C1 segment of cervical spinal cord (tissue), 14 donors: Measurements from ENCODE around the gene FAM169A.
"Not testable (repeated sequence)": the region's sequence is repeated elsewhere in the genome, so short reads cannot be mapped to it uniquely, and the experiment has no call there.

Experiments
- DNase-seq, 14 donors: peaks; one replicate each; lab custom pipeline; 2025; lab: John Stamatoyannopoulos, UW

The FAM169A gene

GRCh38 chr5:74801941-74802340 lies 64.2 kb downstream of the FAM169A start:
- no peak for DNase-seq

- DNase-seq: no peak
These were observed 65.0 kb downstream of the FAM169A start for GRCh38 chr5:74801197-74801596.

GRCh38 chr5:74798977-74799911 lies 66.9 kb downstream of the FAM169A start:
- DNase-seq: peak in 9 of 14 donors; percentile 11 to 68 (median 38)

GRCh38 chr5:74791669-74792068 lies 74.5 kb downstream of the FAM169A start:
- not testable (repeated sequence) for DNase-seq

- no peak for DNase-seq
These were observed 78.8 kb downstream of the FAM169A start for GRCh38 chr5:74787424-74787823.

GRCh38 chr5:74786851-74787250 lies 79.3 kb downstream of the FAM169A start:
- DNase-seq: no peak

- no peak for DNase-seq
These were observed 87.6 kb downstream of the FAM169A start for GRCh38 chr5:74778609-74779008.

GRCh38 chr5:74772359-74772758 lies 93.8 kb downstream of the FAM169A start:
- no peak for DNase-seq

- DNase-seq: peak in 1 of 14 donors; percentile 29
These were observed 98.6 kb downstream of the FAM169A start for GRCh38 chr5:74767579-74767913.

GRCh38 chr5:74766849-74767578 lies 99.2 kb downstream of the FAM169A start, which contains the start of the genes GFM2 and NSA2:
TSS of gene GFM2 (minus strand) at chr5:74767117. CDS start at chr5:74763742, 3,375 bp downstream.
TSS of gene NSA2 (plus strand) at chr5:74767249. CDS start at chr5:74767361, 112 bp downstream.
- peak; percentile 40 to 97 (median 91) for DNase-seq

- peak in 2 of 14 donors; percentile 30 to 46 for DNase-seq
These were observed 99.8 kb downstream of the FAM169A start for GRCh38 chr5:74766418-74766848.

GRCh38 chr5:74765929-74766328 lies 100.3 kb downstream of the FAM169A start:
- no peak for DNase-seq

GRCh38 chr5:74765201-74765600 lies 101.0 kb downstream of the FAM169A start:
- no peak for DNase-seq

GRCh38 chr5:74763504-74763903 lies 102.7 kb downstream of the FAM169A start:
- DNase-seq: no peak

GRCh38 chr5:74762599-74762998 lies 103.6 kb downstream of the FAM169A start:
- no peak for DNase-seq

- DNase-seq: no peak
These were observed 104.9 kb downstream of the FAM169A start for GRCh38 chr5:74761241-74761640.

- not testable (repeated sequence) for DNase-seq
These were observed 117.4 kb downstream of the FAM169A start for GRCh38 chr5:74748742-74749141.

GRCh38 chr5:74738406-74738805 lies 127.8 kb downstream of the FAM169A start:
- DNase-seq: no peak

GRCh38 chr5:74736759-74737158 lies 129.4 kb downstream of the FAM169A start:
- DNase-seq: peak in 6 of 14 donors; percentile 0 to 13 (median 1)
